Stimulated activated CD8-positive, alpha-beta memory T cell treated with anti-CD3 and anti-CD28 coated beads, Interleukin-2, amount 100 ng/mL, for 48 hours (primary cell): ENCODE results near the gene MLLT1.

Source experiments
- DNase-seq, 2 donors: peaks; one replicate each; pipeline ENCODE4 v3.0.0-alpha.2; 2020; ENCODE audit warnings: low read depth in 2 of 2

Gene MLLT1

GRCh38 chr19:6235031-6235951 lies 44.5 kb downstream of the MLLT1 start:
- no peak for DNase-seq

GRCh38 chr19:6234527-6234926 lies 45.2 kb downstream of the MLLT1 start:
- DNase-seq: no peak

DNA sequence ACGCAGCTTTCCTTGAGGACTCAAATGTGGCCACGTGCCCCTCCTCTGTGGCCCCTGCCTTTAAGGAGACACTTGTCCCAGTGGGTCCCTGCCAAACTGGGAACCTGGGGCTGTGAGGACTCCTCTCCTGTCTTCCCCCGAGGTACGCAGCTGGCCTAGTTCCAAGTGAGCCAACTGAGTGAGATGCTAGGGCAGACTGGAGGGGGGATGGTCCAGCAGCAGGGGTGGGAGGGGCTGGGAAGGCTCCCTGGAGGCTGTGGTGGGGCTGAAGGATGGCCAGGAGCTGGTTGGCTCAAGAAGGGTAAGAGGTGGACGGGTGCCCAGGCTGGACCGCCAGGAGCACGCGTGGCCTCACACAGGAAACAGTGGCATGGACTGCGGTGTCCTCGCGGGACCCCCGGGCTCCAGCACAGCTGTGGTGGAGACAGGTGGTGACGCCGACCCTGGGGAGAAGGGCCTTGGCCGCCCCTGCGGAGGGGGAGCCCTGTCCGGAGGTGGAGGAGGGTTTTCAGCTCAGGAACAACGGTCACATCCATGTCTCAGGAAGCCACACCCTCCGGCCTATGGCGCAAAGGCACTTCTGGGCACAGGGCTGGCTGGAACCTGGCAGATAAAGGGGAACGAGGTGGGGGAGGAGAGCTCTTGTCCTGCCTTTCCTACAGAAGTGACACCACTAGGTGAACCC lies 45.8 kb downstream of the MLLT1 start:
- no peak for DNase-seq

DNA sequence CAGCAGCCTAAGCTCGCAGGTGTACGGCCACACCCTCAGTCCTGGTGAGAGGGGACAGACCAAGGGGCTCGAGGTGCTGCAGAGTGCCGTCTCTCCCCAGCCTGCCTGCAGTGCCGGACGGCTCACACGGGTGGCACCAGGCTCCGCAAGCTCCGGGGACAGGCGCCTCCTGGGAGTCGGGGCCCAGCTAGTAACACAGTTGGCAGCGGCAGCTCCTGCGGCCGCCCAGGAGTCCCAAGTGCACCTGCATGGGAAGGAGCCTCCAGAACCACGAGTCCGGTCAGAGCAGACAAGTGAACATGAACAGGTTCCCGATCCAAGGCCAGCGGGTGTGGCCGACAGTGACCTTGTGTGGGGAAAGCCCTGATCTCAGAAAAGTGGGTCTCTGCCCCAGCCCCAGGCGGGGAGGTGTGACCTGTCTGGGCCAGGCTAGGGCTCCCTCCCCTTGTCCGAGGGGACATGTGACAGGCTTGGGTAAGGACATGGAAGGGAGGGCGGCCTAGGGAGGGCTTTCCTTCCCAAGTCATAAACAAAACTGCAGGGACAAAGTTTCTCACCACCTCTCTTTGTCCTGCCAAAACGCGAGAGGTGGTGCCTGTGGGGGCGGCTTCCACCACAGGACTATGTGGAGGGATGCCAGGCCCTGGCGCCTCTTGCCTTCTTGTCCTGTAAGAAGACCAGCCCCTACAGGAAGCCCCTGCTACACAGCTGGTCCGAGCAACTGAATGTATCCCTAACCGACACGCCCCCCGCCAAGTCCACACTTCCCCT lies 46.5 kb downstream of the MLLT1 start:
- no peak for DNase-seq

GRCh38 chr19:6232601-6233055 lies 47.1 kb downstream of the MLLT1 start:
- DNase-seq: no peak

DNA sequence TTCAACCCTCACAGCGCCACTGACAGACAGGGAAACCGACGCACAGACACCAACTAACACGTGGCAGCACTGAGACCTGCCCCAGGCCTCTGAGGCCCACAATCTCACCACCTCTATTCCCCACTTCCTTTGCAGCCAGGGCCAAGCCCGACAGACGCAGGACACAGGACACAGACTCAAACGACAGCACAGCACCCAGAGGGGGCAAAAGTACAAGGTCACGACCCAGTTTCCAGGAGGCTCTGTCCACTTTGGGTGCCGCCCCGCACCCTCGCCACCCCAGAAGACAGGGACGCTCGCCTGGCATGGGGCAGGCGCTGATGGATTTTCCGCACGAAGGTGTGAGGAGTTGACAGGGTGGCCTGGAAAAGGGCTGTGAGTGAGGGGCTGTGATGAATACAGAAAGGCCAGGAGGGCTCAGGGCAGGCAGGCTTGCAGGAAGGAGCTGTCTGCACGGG lies 48.8 kb downstream of the MLLT1 start:
- DNase-seq: no peak

DNA sequence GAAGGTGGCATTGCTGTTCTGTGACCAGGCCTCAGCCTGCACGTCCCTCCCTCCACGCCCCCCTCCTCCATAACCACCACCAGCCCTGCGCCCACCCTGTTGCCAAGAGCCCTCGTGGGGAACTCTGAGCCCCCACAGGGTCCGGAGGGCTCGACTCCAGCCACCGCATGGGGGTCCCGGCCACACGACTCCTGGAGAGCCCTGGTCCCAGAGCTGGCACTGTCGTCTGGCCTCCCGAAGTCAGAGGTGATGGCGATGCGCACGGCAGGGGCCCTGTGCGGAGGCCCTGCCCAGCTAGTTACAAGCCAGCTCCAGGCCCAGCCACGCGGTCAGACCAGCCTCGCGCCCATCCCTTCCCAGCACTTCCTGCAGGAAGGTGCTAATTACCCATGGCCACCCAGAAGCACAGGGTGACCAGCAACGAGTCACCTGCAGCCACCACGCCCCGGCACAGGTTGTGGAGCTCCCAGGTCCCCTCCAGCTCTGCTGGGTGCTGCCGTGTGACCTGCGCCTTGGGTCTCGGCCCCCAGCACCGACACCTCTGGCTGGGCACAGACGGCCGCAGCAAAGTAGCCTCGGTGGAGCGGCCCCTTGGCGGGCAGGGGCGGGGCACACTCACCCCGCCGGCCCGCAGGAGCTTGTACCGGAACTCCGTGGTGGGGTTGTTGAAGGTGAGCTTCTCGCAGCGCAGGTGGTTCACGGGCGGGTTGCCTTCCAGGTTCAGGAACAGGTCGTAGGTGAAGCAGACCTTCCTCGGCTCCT lies 49.6 kb downstream of the MLLT1 start:
- no peak for DNase-seq

GRCh38 chr19:6229216-6229913 lies 50.4 kb downstream of the MLLT1 start:
- DNase-seq: no peak

DNA sequence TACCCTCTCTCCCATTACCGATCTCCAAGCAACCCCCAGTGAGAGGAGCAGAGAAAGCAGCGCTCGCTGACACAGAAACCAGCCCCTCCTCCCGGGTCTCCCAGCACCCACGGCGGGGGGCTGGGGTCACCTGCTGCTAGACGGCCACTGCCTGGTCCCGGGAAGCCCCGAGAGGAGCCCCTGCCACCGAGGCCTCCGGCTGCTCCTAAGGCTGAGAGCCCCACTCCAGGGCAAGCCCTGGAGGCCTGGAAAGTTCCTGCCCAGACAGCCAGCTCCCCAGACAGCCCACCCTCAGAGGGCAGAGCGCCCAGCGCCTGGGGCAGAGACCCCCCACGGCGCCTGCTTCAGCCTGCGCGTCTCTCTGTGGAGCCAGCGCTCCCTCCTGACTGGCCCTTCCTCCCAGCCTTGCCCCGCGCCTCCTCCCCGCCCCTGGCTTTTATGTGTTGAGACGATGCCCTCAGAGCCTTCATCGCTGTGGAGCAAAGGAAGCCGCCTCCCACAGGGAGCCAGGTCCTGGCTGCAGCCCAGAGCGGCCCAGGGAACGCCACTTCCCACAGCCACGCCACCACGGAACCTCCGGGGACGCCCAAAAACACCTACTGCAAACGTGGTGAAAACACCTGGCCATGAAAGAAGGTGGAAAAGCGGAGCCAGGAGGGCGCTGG lies 51.1 kb downstream of the MLLT1 start:
- no peak for DNase-seq

DNA sequence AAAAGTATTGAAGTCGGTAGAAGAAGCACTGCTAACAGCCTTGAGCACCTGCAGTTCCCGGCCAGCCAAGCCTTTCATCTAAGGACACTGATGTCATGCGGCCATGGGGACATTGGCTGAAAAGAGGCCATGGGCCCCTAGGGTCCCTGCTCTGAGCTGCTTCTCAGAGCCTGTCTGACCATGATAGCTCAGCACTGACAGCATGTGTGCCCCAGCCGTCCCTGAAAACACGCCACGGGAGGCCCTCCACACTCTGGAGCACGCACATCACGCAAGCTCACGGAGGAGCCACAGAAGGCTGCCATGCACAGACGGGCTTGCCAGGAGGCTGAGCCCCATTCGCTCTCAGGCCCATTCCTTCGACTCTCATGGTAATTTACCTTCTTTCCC lies 51.8 kb downstream of the MLLT1 start:
- no peak for DNase-seq

- DNase-seq: no peak
These were observed 52.4 kb downstream of the MLLT1 start for GRCh38 chr19:6227156-6227935.

DNA sequence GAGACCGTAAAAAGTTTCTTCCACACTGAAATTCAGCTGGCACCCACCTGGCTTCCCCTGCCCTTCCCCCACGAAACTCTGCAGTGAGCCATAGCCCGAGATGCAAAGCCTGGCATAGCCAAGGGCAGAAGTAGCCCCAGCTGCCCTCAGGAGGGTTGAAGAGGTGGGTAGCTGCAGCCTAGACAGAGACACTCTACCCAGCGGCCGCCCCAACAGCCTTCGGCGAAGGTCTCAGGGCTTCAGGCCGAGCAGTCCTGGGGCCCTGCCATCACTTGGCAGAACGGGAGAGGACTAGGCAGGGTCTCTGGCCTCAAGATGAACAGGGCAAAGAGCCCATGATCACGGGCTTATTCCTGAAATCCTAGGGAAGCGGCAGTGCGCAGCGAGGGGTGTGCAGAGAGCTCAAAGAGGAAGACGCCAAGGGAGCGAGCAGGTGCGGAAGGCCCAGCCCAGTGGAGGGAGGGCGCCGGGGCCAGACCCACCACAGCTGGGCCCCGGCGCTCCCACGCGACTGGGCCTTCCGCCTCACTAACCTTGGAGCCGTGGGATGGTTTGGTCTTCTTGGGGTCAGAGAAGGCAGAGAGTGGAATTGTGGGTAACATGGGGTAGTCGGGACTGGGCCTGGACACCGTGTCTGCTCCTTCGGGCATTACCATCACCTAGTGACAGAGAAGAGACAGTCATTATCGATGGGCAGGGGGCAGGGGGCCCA lies 53.2 kb downstream of the MLLT1 start:
- DNase-seq: no peak

GRCh38 chr19:6226012-6226411 lies 53.8 kb downstream of the MLLT1 start:
- DNase-seq: no peak

GRCh38 chr19:6225232-6225865 lies 54.4 kb downstream of the MLLT1 start:
- DNase-seq: no peak

DNA sequence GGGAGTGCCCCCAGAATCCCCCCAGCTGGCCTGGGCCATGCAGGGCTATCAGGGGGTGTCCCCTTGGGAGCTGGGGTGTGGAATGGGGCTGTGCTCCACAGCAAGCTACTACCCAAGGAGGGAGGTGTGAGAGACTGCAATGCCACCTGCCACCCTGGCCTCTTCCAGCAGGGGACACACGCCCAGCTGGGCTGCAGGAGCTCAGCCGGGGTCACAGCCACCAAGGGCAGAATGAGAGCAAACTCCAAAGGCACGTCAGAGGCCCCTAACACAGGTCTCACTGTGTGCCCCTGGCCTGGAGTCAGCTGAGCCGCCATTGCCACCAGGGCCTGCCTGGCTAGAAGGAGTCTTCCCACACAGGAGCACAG lies 55.5 kb downstream of the MLLT1 start:
- no peak for DNase-seq

- no peak for DNase-seq
These were observed 56.1 kb downstream of the MLLT1 start for GRCh38 chr19:6223461-6224307.

GRCh38 chr19:6222884-6223283 lies 56.9 kb downstream of the MLLT1 start:
- DNase-seq: no peak
